ENCODE data around the gene HMOX2.

HMOX2 gene

GRCh38 chr16:4525634-4526277 lies 49.6 kb downstream of the HMOX2 start:
- no peak for DNase-seq

- DNase-seq, result no peak
These were observed 53.2 kb downstream of the HMOX2 start for GRCh38 chr16:4529085-4530060.

- DNase-seq, result no peak
These were observed 55.6 kb downstream of the HMOX2 start for GRCh38 chr16:4531811-4532210.

- DNase-seq, result no peak
These were observed 56.0 kb downstream of the HMOX2 start for GRCh38 chr16:4532238-4532637.

- DNase-seq, result no peak
These were observed 57.3 kb downstream of the HMOX2 start for GRCh38 chr16:4533490-4533889.

GRCh38 chr16:4534151-4534790 lies 58.1 kb downstream of the HMOX2 start:
- DNase-seq, result no peak

GRCh38 chr16:4535627-4536108 lies 59.5 kb downstream of the HMOX2 start:
- DNase-seq, result no peak

GRCh38 chr16:4536391-4537106 lies 60.4 kb downstream of the HMOX2 start:
- no peak for DNase-seq

GRCh38 chr16:4537376-4538343 lies 61.5 kb downstream of the HMOX2 start:
- DNase-seq, result peak; percentile 24

- peak; percentile 99 for DNase-seq
These were observed 62.4 kb downstream of the HMOX2 start, which contains the start of gene CDIP1 for GRCh38 chr16:4538350-4539235. Gene CDIP1, minus strand, starts transcription at chr16:4538773. Its CDS starts 24,643 bp downstream, at chr16:4514130.

GRCh38 chr16:4539716-4540284 lies 63.6 kb downstream of the HMOX2 start:
- DNase-seq, result no peak

GRCh38 chr16:4544473-4544872 lies 68.3 kb downstream of the HMOX2 start:
- DNase-seq, result no peak

GRCh38 chr16:4548124-4548523 lies 71.9 kb downstream of the HMOX2 start:
- no peak for DNase-seq

- no peak for DNase-seq
These were observed 74.4 kb downstream of the HMOX2 start for GRCh38 chr16:4550591-4550990.

- no peak for DNase-seq
These were observed 76.3 kb downstream of the HMOX2 start for GRCh38 chr16:4552541-4552940.

- DNase-seq, result no peak
These were observed 79.9 kb downstream of the HMOX2 start, which contains the start of gene C16orf96 for GRCh38 chr16:4556112-4556511. Gene C16orf96, plus strand, starts transcription at chr16:4556340. Its CDS starts 150 bp downstream, at chr16:4556490.

GRCh38 chr16:4556580-4556979 lies 80.4 kb downstream of the HMOX2 start:
- DNase-seq, result no peak

- no peak for DNase-seq
These were observed 81.8 kb downstream of the HMOX2 start for GRCh38 chr16:4557973-4558372.

Data from suppressor macrophage treated with lipopolysaccharide for 4 hours (primary cell).